ENCODE results near the gene RBFOX2.

DNA sequence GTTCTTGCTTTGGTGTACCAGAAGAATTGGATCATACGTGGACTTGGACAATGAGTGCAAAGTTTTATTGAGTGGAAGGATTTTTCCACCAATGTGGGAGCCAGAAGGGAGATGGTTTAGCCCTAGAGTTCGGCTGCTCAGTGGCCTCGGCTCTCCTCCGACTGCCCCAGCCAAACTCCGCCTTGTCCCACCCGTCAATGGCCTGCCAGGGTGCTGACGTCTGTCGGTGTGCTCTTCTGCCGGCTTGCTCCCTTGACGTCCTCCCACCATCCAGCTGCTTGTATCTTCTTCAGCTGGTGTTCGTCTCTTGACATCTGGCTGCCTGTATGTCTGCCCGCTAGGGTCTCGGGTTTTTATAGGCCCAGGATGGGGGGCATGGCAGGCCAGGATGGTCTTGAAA is 156.2 kb downstream of the RBFOX2 start:
- no peak for TF ChIP-seq POLR2A (IDR thresholded peaks at IDR 0.05)
- TF ChIP-seq, protein P1, sequence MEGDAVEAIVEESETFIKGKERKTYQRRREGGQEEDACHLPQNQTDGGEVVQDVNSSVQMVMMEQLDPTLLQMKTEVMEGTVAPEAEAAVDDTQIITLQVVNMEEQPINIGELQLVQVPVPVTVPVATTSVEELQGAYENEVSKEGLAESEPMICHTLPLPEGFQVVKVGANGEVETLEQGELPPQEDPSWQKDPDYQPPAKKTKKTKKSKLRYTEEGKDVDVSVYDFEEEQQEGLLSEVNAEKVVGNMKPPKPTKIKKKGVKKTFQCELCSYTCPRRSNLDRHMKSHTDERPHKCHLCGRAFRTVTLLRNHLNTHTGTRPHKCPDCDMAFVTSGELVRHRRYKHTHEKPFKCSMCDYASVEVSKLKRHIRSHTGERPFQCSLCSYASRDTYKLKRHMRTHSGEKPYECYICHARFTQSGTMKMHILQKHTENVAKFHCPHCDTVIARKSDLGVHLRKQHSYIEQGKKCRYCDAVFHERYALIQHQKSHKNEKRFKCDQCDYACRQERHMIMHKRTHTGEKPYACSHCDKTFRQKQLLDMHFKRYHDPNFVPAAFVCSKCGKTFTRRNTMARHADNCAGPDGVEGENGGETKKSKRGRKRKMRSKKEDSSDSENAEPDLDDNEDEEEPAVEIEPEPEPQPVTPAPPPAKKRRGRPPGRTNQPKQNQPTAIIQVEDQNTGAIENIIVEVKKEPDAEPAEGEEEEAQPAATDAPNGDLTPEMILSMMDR (IDR thresholded peaks at IDR 0.05): no peak
